Smooth muscle cell (in vitro differentiated cells): ENCODE measurements around the gene KDM1B. TPM values are rescaled to one million over a fixed set of nuclear protein-coding genes. Genes with fewer than 3 reads are reported as not detected.

Experiments
- DNase-seq: peaks from one replicate; lab custom pipeline; 2025; ENCODE audit not compliant: unreplicated experiment; lab: John Stamatoyannopoulos, UW
- H2AFZ ChIP-seq: fragments of 200-600 bp; sonication (generic); 2 replicates; pipeline ENCODE4 v1.6.0; 2016; ENCODE audit warnings: antibody characterized with exemption, low read depth, mild to moderate bottlenecking
- H3F3A ChIP-seq: fragments of 200-600 bp; sonication (generic); 2 replicates; pipeline ENCODE4 v1.6.0; 2017; ENCODE audit warnings: antibody characterized with exemption, low read depth
- H3K27ac ChIP-seq: fragments of 200-600 bp; sonication (generic); 2 replicates; pipeline ENCODE4 v1.5.1; 2016; ENCODE audit warnings: low read depth, mild to moderate bottlenecking
- H3K27me3 ChIP-seq: fragments of 200-600 bp; sonication (generic); 2 replicates; pipeline ENCODE4 v1.6.1; 2016; ENCODE audit warnings: low read depth, mild to moderate bottlenecking
- H3K36me3 ChIP-seq: fragments of 200-600 bp; sonication (generic); 2 replicates; pipeline ENCODE4 v1.5.1; 2016; ENCODE audit warnings: low read depth
- H3K4me1 ChIP-seq: fragments of 200-600 bp; sonication (generic); 2 replicates; pipeline ENCODE4 v1.5.1; 2016; ENCODE audit warnings: low read depth
- H3K4me2 ChIP-seq: fragments of 200-600 bp; sonication (generic); 2 replicates; pipeline ENCODE4 v1.6.0; 2016; ENCODE audit warnings: mild to moderate bottlenecking
- H3K4me3 ChIP-seq: fragments of 200-600 bp; sonication (generic); 2 replicates; pipeline ENCODE4 v1.5.1; 2016; ENCODE audit warnings: mild to moderate bottlenecking
- H3K79me2 ChIP-seq: fragments of 200-600 bp; sonication (generic); 2 replicates; pipeline ENCODE4 v1.6.0; 2016; ENCODE audit warnings: low read depth, mild to moderate bottlenecking
- H3K9ac ChIP-seq: fragments of 200-600 bp; sonication (generic); 2 replicates; pipeline ENCODE4 v1.6.0; 2016; ENCODE audit warnings: low read depth
- H3K9me3 ChIP-seq: fragments of 200-600 bp; sonication (generic); replicated peaks from 2 replicates; pipeline ENCODE4 v1.5.1; 2016; ENCODE audit warnings: low read depth
- H4K20me1 ChIP-seq: fragments of 200-600 bp; sonication (generic); 2 replicates; pipeline ENCODE4 v1.6.0; 2016; ENCODE audit warnings: low read depth
- CTCF ChIP-seq: fragments of 200-600 bp; sonication (generic); IDR thresholded peaks from 2 replicates; pipeline ENCODE4 v1.5.1; 2017; ENCODE audit warnings: borderline replicate concordance, mild to moderate bottlenecking, antibody characterized with exemption; ENCODE audit not compliant: insufficient read depth, poor library complexity, severe bottlenecking
- WGBS: methylation state at CpG from one replicate; pipeline ENCODE4 v1.1.7; 2016; ENCODE audit warnings: low lambda C conversion rate; 5-methylcytosine and 5-hydroxymethylcytosine counted together
- polyA plus RNA-seq: library from polyadenylated mRNA; unstranded; fragments of >200 nt; fragmentation: Nextera tagmentation; extraction: Ambion mirVana; gene quantifications from 2 replicates; pipeline ENCODE4 v1.2.1, GENCODE V29; 2016
- total RNA-seq: library from RNA; depleted of rRNA; stranded (reverse); fragments of >200 nt; gene quantifications from 2 replicates; pipeline ENCODE4 v1.2.3, GENCODE V29; 2014

Gene KDM1B
- total and polyA plus RNA-seq, 2 experiments from 2014 or later: 8.2 to 15.8 TPM

GRCh38 chr6:18161431-18161830 is 6.2 kb downstream of the KDM1B start:
- Histone ChIP-seq H3K4me2 (no peak overlapping the region), H3K79me2 (no peaks in the 10 kb centered on the region), H2AFZ (no peak overlapping the region), H3K27me3 (no peaks in the 10 kb centered on the region), H3F3A (no peaks in the 10 kb centered on the region), H3K36me3 (peaks cover 4% of the 10 kb centered on the region), H3K9ac (no peak overlapping the region), H3K4me1 (peaks cover under 1% of the 10 kb centered on the region), H3K27ac (no peak overlapping the region), H4K20me1 (no peaks in the 10 kb centered on the region), H3K4me3 (no peak overlapping the region), H3K9me3 (no peaks in the 10 kb centered on the region)
- no peak for DNase-seq
- TF ChIP-seq CTCF: no peak
- WGBS: 93% methylated on average over 2 of the region's 2 CpGs

GRCh38 chr6:18162401-18162800 is 7.2 kb downstream of the KDM1B start:
- DNase-seq: no peak
- Histone ChIP-seq H3K27ac (no peak overlapping the region), H3K4me1 (no peaks in the 10 kb centered on the region), H3K4me2 (no peak overlapping the region), H3K9me3 (no peaks in the 10 kb centered on the region), H3K4me3 (no peak overlapping the region), H3K79me2 (no peaks in the 10 kb centered on the region), H2AFZ (no peak overlapping the region), H3K36me3 (peaks cover 4% of the 10 kb centered on the region), H3K9ac (no peak overlapping the region), H3F3A (no peaks in the 10 kb centered on the region), H3K27me3 (no peaks in the 10 kb centered on the region), H4K20me1 (no peaks in the 10 kb centered on the region)
- TF ChIP-seq CTCF: no peak
- 95% methylated on average over 2 of the region's 2 CpGs for WGBS

GRCh38 chr6:18165751-18166150 is 10.5 kb downstream of the KDM1B start:
- Histone ChIP-seq H3K36me3 (peaks cover 13% of the 10 kb centered on the region), H3K9me3 (no peaks in the 10 kb centered on the region), H3K4me1 (no peaks in the 10 kb centered on the region), H4K20me1 (no peaks in the 10 kb centered on the region), H2AFZ (no peak overlapping the region), H3K4me3 (no peak overlapping the region), H3K9ac (no peak overlapping the region), H3K27ac (no peak overlapping the region), H3F3A (no peaks in the 10 kb centered on the region), H3K27me3 (no peaks in the 10 kb centered on the region), H3K79me2 (no peaks in the 10 kb centered on the region), H3K4me2 (no peak overlapping the region)
- TF ChIP-seq CTCF: no peak
- DNase-seq: no peak
- 93% methylated on average over 4 of the region's 4 CpGs for WGBS

GRCh38 chr6:18166312-18167036 is 11.3 kb downstream of the KDM1B start:
- Histone ChIP-seq H3K4me1 (no peaks in the 10 kb centered on the region), H3F3A (no peaks in the 10 kb centered on the region), H3K36me3 (peaks cover 13% of the 10 kb centered on the region), H2AFZ (no peak overlapping the region), H3K27ac (no peak overlapping the region), H3K27me3 (no peaks in the 10 kb centered on the region), H3K4me2 (no peak overlapping the region), H4K20me1 (no peaks in the 10 kb centered on the region), H3K9me3 (no peaks in the 10 kb centered on the region), H3K79me2 (no peaks in the 10 kb centered on the region), H3K4me3 (no peak overlapping the region), H3K9ac (no peak overlapping the region)
- no peak for DNase-seq
- 96% methylated on average over 2 of the region's 2 CpGs for WGBS
- no peak for TF ChIP-seq CTCF
